HCT116 (cell line): Measurements from ENCODE around the gene KLHL18.

Experiments used
- CTCF ChIP-seq, 3 experiments: fragments of 200-600 bp in 1 of 3; sonication (generic) in 1 of 3; IDR thresholded peaks in 2 of 3; conservative IDR thresholded peaks in 1 of 3; 2 replicates each; pipeline ENCODE4 v1.5.1; 2012 to 2017; ENCODE audit warnings: low read depth in 2 of 3, low read length in 2 of 3, antibody characterized with exemption in 1 of 3, borderline replicate concordance in 1 of 3, control low read depth in 1 of 3, mild to moderate bottlenecking in 1 of 3, mixed read lengths in 1 of 3, mixed run types in 1 of 3, moderate library complexity in 1 of 3; ENCODE audit not compliant: insufficient read depth in 1 of 3
- EZH2phosphoT487 ChIP-seq: fragments of 200-600 bp; IDR thresholded peaks from 2 replicates; pipeline ENCODE4 v1.6.1; 2018; ENCODE audit warnings: antibody characterized with exemption, borderline replicate concordance
- POLR2A ChIP-seq: IDR thresholded peaks from 2 replicates; pipeline ENCODE4 v1.7.0; 2011; ENCODE audit warnings: borderline replicate concordance; ENCODE audit not compliant: insufficient read depth, insufficient read length; ENCODE audit errors: extremely low read depth
- POLR2AphosphoS5 ChIP-seq: IDR thresholded peaks from 2 replicates; pipeline ENCODE4 v1.6.1; 2011; ENCODE audit warnings: mild to moderate bottlenecking, low read depth, low read length, moderate library complexity
- ZNF274 ChIP-seq: fragments of 200-500 bp; sonication (Bioruptor generic); IDR thresholded peaks from 2 replicates; pipeline ENCODE4 v1.6.1; 2014; ENCODE audit warnings: mild to moderate bottlenecking, low read depth, low read length, inconsistent platforms

GRCh38 chr3:47379411-47379899 is 96.7 kb downstream of the KLHL18 start:
- TF ChIP-seq CTCF (IDR thresholded peaks at IDR 0.05 in 2 of 3, conservative IDR thresholded peaks at IDR 0.05 in 1 of 3; ENCODE audit: borderline replicate concordance in 1 of 3, insufficient read depth in 1 of 3, low read depth in 2 of 3, low read length in 2 of 3) (no peak), POLR2AphosphoS5 (no peak), POLR2A (no peak), ZNF274 (no peak), EZH2phosphoT487 (no peak)
